ENCODE measurements around the gene CCDC57.

CCDC57 gene

GRCh38 chr17:82258555-82258954, 45.9 kb upstream of the CCDC57 start:
- H3K79me2 ChIP-seq (ENCODE audit: insufficient read depth, low read length) = peaks cover 23% of the 10 kb centered on the region; the same call in 1 of the 2 replicates
- no peak for TF ChIP-seq CTCF (IDR thresholded peaks at IDR 0.05; ENCODE audit: insufficient read depth, low read length, poor library complexity, severe bottlenecking)
- no peak for TF ChIP-seq EZH2phosphoT487 (conservative IDR thresholded peaks at IDR 0.05; ENCODE audit: low read length)
- no peaks in the 10 kb centered on the region for H3K9me2 ChIP-seq (replicated peaks; ENCODE audit: insufficient read depth, low read length)
- no peak overlapping the region for H3K4me2 ChIP-seq (ENCODE audit: low read depth, low read length, poor library complexity, severe bottlenecking)
- H3F3A ChIP-seq (ENCODE audit: insufficient read depth) = no peaks in the 10 kb centered on the region
- peaks cover 35% of the 10 kb centered on the region for H3K36me3 ChIP-seq (ENCODE audit: low read length)
- H3K4me3 ChIP-seq (ENCODE audit: insufficient read depth, low read length, poor library complexity, severe bottlenecking) = no peak overlapping the region
- no peaks in the 10 kb centered on the region for H3K27me3 ChIP-seq (ENCODE audit: low read length)
- no peaks in the 10 kb centered on the region for H3K9me3 ChIP-seq (ENCODE audit: insufficient read depth, low read length)
- no peak overlapping the region for H3K27ac ChIP-seq (ENCODE audit: low read depth, low read length)
- no peak overlapping the region for H2AFZ ChIP-seq (ENCODE audit: low read depth, low read length, severe bottlenecking)
- no peaks in the 10 kb centered on the region; the same call in 1 of the 2 replicates for H4K20me1 ChIP-seq (ENCODE audit: low read depth, low read length)
- H3K9ac ChIP-seq (ENCODE audit: low read length) = no peak overlapping the region

- H3K9ac ChIP-seq (ENCODE audit: low read length) = no peak overlapping the region
- H3K9me3 ChIP-seq (ENCODE audit: insufficient read depth, low read length) = no peaks in the 10 kb centered on the region
- H3K36me3 ChIP-seq (ENCODE audit: low read length) = peaks cover 35% of the 10 kb centered on the region
- H2AFZ ChIP-seq (ENCODE audit: low read depth, low read length, severe bottlenecking) = no peak overlapping the region
- H3K4me2 ChIP-seq (ENCODE audit: low read depth, low read length, poor library complexity, severe bottlenecking) = no peak overlapping the region
- no peaks in the 10 kb centered on the region for H3F3A ChIP-seq (ENCODE audit: insufficient read depth)
- TF ChIP-seq CTCF (IDR thresholded peaks at IDR 0.05; ENCODE audit: insufficient read depth, low read length, poor library complexity, severe bottlenecking) = no peak
- TF ChIP-seq EZH2phosphoT487 (conservative IDR thresholded peaks at IDR 0.05; ENCODE audit: low read length) = no peak
- no peaks in the 10 kb centered on the region for H3K9me2 ChIP-seq (replicated peaks; ENCODE audit: insufficient read depth, low read length)
- no peak overlapping the region for H3K27ac ChIP-seq (ENCODE audit: low read depth, low read length)
- peaks cover 22% of the 10 kb centered on the region; the same call in 1 of the 2 replicates for H3K79me2 ChIP-seq (ENCODE audit: insufficient read depth, low read length)
- H4K20me1 ChIP-seq (ENCODE audit: low read depth, low read length) = no peaks in the 10 kb centered on the region; the same call in 1 of the 2 replicates
- H3K4me3 ChIP-seq (ENCODE audit: insufficient read depth, low read length, poor library complexity, severe bottlenecking) = no peak overlapping the region
- no peaks in the 10 kb centered on the region for H3K27me3 ChIP-seq (ENCODE audit: low read length)
These were observed 44.8 kb upstream of the CCDC57 start for GRCh38 chr17:82257473-82257872.

- peaks cover 17% of the 10 kb centered on the region; the same call in 1 of the 2 replicates for H3K79me2 ChIP-seq (ENCODE audit: insufficient read depth, low read length)
- no peaks in the 10 kb centered on the region; the same call in 1 of the 2 replicates for H4K20me1 ChIP-seq (ENCODE audit: low read depth, low read length)
- no peaks in the 10 kb centered on the region for H3K9me2 ChIP-seq (replicated peaks; ENCODE audit: insufficient read depth, low read length)
- H3K9ac ChIP-seq (ENCODE audit: low read length) = no peak overlapping the region
- TF ChIP-seq CTCF (IDR thresholded peaks at IDR 0.05; ENCODE audit: insufficient read depth, low read length, poor library complexity, severe bottlenecking) (no peak), EZH2phosphoT487 (conservative IDR thresholded peaks at IDR 0.05; ENCODE audit: low read length) (no peak)
- no peaks in the 10 kb centered on the region for H3K27me3 ChIP-seq (ENCODE audit: low read length)
- no peak overlapping the region for H3K4me3 ChIP-seq (ENCODE audit: insufficient read depth, low read length, poor library complexity, severe bottlenecking)
- no peaks in the 10 kb centered on the region for H3F3A ChIP-seq (ENCODE audit: insufficient read depth)
- no peak overlapping the region for H3K27ac ChIP-seq (ENCODE audit: low read depth, low read length)
- no peaks in the 10 kb centered on the region for H3K9me3 ChIP-seq (ENCODE audit: insufficient read depth, low read length)
- no peak overlapping the region for H3K4me2 ChIP-seq (ENCODE audit: low read depth, low read length, poor library complexity, severe bottlenecking)
- H3K36me3 ChIP-seq (ENCODE audit: low read length) = peaks cover 29% of the 10 kb centered on the region
- H2AFZ ChIP-seq (ENCODE audit: low read depth, low read length, severe bottlenecking) = no peak overlapping the region
These were observed 43.7 kb upstream of the CCDC57 start for GRCh38 chr17:82256242-82256885.

All from SU-DHL-6 (cell line).